Measurements from ENCODE around the gene GABRG3.

GABRG3 gene

GRCh38 chr15:27074179-27074578 is 103.2 kb downstream of the GABRG3 start:
- TF ChIP-seq, protein P1, sequence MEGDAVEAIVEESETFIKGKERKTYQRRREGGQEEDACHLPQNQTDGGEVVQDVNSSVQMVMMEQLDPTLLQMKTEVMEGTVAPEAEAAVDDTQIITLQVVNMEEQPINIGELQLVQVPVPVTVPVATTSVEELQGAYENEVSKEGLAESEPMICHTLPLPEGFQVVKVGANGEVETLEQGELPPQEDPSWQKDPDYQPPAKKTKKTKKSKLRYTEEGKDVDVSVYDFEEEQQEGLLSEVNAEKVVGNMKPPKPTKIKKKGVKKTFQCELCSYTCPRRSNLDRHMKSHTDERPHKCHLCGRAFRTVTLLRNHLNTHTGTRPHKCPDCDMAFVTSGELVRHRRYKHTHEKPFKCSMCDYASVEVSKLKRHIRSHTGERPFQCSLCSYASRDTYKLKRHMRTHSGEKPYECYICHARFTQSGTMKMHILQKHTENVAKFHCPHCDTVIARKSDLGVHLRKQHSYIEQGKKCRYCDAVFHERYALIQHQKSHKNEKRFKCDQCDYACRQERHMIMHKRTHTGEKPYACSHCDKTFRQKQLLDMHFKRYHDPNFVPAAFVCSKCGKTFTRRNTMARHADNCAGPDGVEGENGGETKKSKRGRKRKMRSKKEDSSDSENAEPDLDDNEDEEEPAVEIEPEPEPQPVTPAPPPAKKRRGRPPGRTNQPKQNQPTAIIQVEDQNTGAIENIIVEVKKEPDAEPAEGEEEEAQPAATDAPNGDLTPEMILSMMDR (IDR thresholded peaks at IDR 0.05; ENCODE audit: low read depth, low read length, missing control alignments), result no peak
- in situ Hi-C loops (cut with HindIII; ENCODE audit: low pct_ligation_motif_present, low sequenced_read_pairs), result no loop called here

DNA sequence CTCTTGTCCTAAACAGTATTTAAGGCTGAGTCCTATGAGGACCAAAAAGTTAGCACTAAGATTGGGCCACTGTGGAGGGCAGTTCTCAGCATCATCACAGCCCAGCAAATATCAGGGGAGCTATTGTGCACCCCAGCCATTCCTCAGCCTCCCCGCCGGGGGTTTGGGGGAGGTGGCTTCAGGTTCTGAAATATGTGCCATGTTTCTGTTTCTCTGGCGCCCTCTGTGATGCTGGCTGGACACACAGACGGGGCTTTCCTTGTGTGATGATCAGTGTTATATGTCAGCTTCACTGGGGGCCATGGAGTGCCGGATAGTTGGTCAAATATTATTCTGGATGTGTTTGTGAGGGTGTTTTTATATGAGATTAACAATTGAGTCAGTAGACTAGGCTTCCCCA is 106.8 kb downstream of the GABRG3 start:
- no peak for DNase-seq
- Histone ChIP-seq H3K27ac (no peak overlapping the region), H3K4me3 (ENCODE audit: low read depth, low read length) (no peak overlapping the region), H3K36me3 (replicated peaks) (no peaks in the 10 kb centered on the region), H3K27me3 (replicated peaks) (no peaks in the 10 kb centered on the region)
- in situ Hi-C loops (cut with HindIII; ENCODE audit: low pct_ligation_motif_present, low sequenced_read_pairs), result no loop called here
- TF ChIP-seq, protein P1 (IDR thresholded peaks at IDR 0.05; ENCODE audit: low read depth, low read length, missing control alignments), result no peak

More at GRCh38 chr15:27074179-27074578, 103.2 kb downstream of the GABRG3 start:
- no peak overlapping the region for H3K4me3 ChIP-seq (ENCODE audit: low read depth, low read length)
- no peak for DNase-seq
- no peak overlapping the region for H3K27ac ChIP-seq
- H3K36me3 ChIP-seq (replicated peaks), result no peaks in the 10 kb centered on the region
- H3K27me3 ChIP-seq (replicated peaks), result no peaks in the 10 kb centered on the region

GRCh38 chr15:27081676-27082418 is 110.9 kb downstream of the GABRG3 start:
- no peak overlapping the region for H3K4me3 ChIP-seq (ENCODE audit: low read depth, low read length)
- in situ Hi-C loops (cut with HindIII; ENCODE audit: low pct_ligation_motif_present, low sequenced_read_pairs), result no loop called here
- DNase-seq, result no peak
- H3K27me3 ChIP-seq (replicated peaks), result no peaks in the 10 kb centered on the region
- TF ChIP-seq, protein P1 (IDR thresholded peaks at IDR 0.05; ENCODE audit: low read depth, low read length, missing control alignments), result no peak
- no peaks in the 10 kb centered on the region for H3K36me3 ChIP-seq (replicated peaks)
- no peak overlapping the region for H3K27ac ChIP-seq

DNA sequence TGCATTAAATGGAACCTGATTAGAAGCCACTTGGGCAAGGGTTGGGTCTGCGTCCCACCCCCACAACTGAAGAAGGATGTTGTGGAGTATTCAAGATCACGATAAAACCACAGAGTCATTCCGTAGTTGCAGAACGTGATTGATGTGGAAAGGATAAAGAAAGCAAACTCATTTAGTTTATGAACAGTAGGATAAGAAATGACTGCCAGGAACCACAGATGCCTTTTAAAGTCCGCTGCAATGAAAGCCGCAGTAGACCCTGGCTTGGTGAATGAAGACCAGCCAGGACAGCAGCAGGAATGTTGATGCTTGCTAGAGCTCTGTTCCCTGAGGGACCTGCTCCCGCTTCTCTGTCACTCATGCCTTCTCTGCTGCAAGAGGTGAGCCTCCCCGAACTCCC is 111.5 kb downstream of the GABRG3 start:
- DNase-seq, result no peak
- H3K27ac ChIP-seq, result no peak overlapping the region
- H3K36me3 ChIP-seq (replicated peaks), result no peaks in the 10 kb centered on the region
- no peaks in the 10 kb centered on the region for H3K27me3 ChIP-seq (replicated peaks)
- TF ChIP-seq, protein P1 (IDR thresholded peaks at IDR 0.05; ENCODE audit: low read depth, low read length, missing control alignments), result no peak
- no peak overlapping the region for H3K4me3 ChIP-seq (ENCODE audit: low read depth, low read length)
- in situ Hi-C loops (cut with HindIII; ENCODE audit: low pct_ligation_motif_present, low sequenced_read_pairs), result no loop called here

DNA sequence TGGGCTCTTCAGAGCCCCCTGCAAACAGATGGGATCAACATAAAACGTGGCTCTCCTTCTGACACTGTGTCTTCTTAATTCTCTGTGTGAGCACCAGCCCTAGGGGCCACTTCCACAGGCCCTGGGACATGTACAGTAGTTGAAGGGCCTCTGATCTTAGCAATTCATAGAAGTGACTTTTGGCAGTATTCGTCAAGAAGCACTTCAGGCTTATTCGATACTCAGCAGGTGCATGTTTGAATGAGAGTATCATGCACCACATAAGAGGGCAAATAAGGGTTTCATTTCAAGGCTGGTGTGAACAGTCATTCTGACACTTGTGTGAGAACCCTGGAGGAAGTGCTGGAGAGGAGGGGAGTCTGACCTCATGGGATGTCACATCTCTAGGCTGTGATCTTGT is 113.9 kb downstream of the GABRG3 start:
- no peak overlapping the region for H3K27ac ChIP-seq
- in situ Hi-C loops (cut with HindIII; ENCODE audit: low pct_ligation_motif_present, low sequenced_read_pairs), result no loop called here

More for the DNA sequence above, 113.9 kb downstream of the GABRG3 start:
- DNase-seq, result no peak
- Histone ChIP-seq H3K36me3 (replicated peaks) (no peaks in the 10 kb centered on the region), H3K4me3 (ENCODE audit: low read depth, low read length) (no peak overlapping the region), H3K27me3 (replicated peaks) (no peaks in the 10 kb centered on the region)
- TF ChIP-seq, protein P1 (IDR thresholded peaks at IDR 0.05; ENCODE audit: low read depth, low read length, missing control alignments), result no peak
